Immature natural killer cell (primary cell): ENCODE data around the gene ABHD15. TPM values are rescaled to one million over a fixed set of nuclear protein-coding genes. Genes with fewer than 3 reads are reported as not detected.
"Not testable (repeated sequence)": the region's sequence is repeated elsewhere in the genome, so short reads cannot be mapped to it uniquely, and the experiment has no call there.

Experiments
- DNase-seq, 3 donors: peaks; one replicate each; pipeline ENCODE4 v3.0.0; 2022; ENCODE audit warnings: mixed read lengths in 1 of 3
- H3K27ac Mint-ChIP-seq, 6 donors: one replicate each; pipeline ENCODE4 v1.8.0; 2020; ENCODE audit warnings: mixed read lengths in 6 of 6, mild to moderate bottlenecking in 5 of 6, inconsistent platforms in 4 of 6, moderate library complexity in 3 of 6
- H3K27me3 Mint-ChIP-seq, 3 donors: one replicate each; pipeline ENCODE4 v1.8.0; 2020 to 2021; ENCODE audit warnings: low read depth in 3 of 3, mild to moderate bottlenecking in 3 of 3, mixed read lengths in 3 of 3, moderate library complexity in 3 of 3, inconsistent platforms in 1 of 3
- H3K36me3 Mint-ChIP-seq, 3 donors: one replicate each; pipeline ENCODE4 v1.8.0; 2020; ENCODE audit warnings: mixed read lengths in 3 of 3, inconsistent platforms in 2 of 3, mild to moderate bottlenecking in 2 of 3
- H3K4me1 Mint-ChIP-seq, 2 donors: one replicate each; pipeline ENCODE4 v1.8.0; 2020; ENCODE audit warnings: inconsistent platforms in 2 of 2, mild to moderate bottlenecking in 2 of 2, mixed read lengths in 2 of 2, moderate library complexity in 1 of 2
- H3K4me3 Mint-ChIP-seq, 5 donors: one replicate each; pipeline ENCODE4 v1.8.0; 2020; ENCODE audit warnings: mild to moderate bottlenecking in 5 of 5, mixed read lengths in 5 of 5, inconsistent platforms in 3 of 5, moderate library complexity in 3 of 5
- H3K9me3 Mint-ChIP-seq, 6 donors: one replicate each; pipeline ENCODE4 v1.8.0; 2020; ENCODE audit warnings: mild to moderate bottlenecking in 6 of 6, mixed read lengths in 6 of 6, inconsistent platforms in 4 of 6, moderate library complexity in 3 of 6
- polyA plus RNA-seq, 3 donors: library from polyadenylated mRNA; unstranded; fragments of 300-500 nt; fragmentation: Illumina TruSeq; gene quantifications; one replicate each; pipeline ENCODE4 v1.2.3, GENCODE V29; 2021

The ABHD15 gene
- polyA plus RNA-seq, 3 donors from 2014 or later: 31.6 to 36.7 (median 34.0) TPM

DNA sequence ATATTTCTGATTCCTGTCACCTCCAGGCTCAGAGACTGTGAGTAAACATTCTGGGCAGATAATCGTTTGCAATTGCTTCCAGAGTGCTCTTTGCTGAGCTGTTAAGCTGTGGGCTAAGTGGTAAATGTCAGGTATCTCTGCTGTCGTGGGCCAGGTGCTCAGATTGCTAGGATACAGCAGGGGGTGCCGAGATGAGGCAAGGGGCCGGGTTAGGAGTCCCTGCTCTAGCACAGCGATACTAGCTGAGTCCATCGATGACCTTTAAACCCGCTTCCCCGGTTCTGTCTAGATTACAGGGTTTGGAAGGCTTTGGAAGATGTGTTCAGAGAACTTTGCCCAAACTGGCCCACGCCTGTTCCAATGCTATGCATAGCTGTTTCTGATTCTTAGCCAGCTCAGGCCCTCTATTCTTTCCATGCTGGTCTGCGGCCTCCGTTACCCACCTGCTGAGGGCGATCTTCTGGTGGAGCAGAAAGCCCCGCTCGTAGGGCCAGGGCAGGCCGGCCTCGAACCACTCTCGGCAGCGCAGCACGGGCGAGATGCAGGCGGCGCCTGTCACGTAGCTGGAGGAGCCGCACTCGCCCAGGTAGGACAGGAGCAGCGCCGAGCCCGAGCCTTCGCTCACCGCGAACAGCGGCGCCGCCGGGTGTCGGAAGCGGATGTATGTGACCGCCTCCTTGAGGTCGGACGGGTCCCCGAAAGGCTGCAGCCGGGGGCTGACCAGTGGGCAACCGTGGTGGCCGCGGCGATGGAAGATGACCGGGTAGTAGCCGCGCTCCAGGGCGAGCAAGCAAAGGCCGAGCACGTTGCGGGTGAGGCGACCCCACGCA is 979 bp downstream of the ABHD15 start:
- Mint-ChIP-seq H3K9me3 (no peaks in the 10 kb centered on the region), H3K27ac (peak overlapping the region; percentile 89 to 95 (median 93)), H3K4me3 (peak overlapping the region; percentile 92 to 96 (median 94)), H3K4me1 (peaks cover 53 to 56% of the 10 kb centered on the region in 2 donors), H3K36me3 (peaks cover 6 to 9% (median 6%) of the 10 kb centered on the region in 3 donors), H3K27me3 (peaks cover 9 to 23% (median 20%) of the 10 kb centered on the region in 3 donors)
- peak; percentile 62 to 66 (median 66) for DNase-seq

DNA sequence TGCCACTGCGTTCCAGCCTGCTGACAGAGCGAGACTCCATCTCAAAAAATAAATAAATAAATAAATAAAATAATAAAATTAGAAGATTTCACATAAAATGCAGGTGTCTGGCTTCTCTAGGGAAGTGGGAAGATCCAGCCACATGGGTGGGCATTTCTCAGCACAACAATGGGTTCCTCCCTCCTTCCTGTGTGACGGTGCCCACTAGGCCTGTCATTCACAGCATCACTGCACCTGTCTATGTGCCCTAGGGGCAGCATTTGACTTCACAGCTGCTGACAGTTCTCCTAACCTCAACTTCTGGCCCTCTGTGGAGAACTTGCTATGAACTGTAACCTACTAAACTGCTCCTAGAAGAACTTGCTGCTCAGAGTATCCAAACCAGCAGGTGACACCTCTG is 3.0 kb downstream of the ABHD15 start:
- Mint-ChIP-seq H3K36me3 (peaks cover 9 to 12% (median 12%) of the 10 kb centered on the region in 3 donors), H3K4me1 (peaks cover 55 to 61% of the 10 kb centered on the region in 2 donors), H3K27me3 (peaks cover 4 to 23% (median 18%) of the 10 kb centered on the region in 3 donors), H3K27ac (peak overlapping the region; percentile 88 to 95 (median 89)), H3K9me3 (no peaks in the 10 kb centered on the region), H3K4me3 (peak overlapping the region; percentile 69 to 80 (median 72))
- DNase-seq: peak; percentile 44 to 54 (median 49)

GRCh38 chr17:29562615-29563014 is 4.2 kb downstream of the ABHD15 start:
- peaks cover 4 to 16% (median 13%) of the 10 kb centered on the region in 3 donors for H3K27me3 Mint-ChIP-seq
- peak overlapping the region; percentile 93 to 100 (median 98) for H3K27ac Mint-ChIP-seq
- H3K9me3 Mint-ChIP-seq: no peaks in the 10 kb centered on the region
- H3K36me3 Mint-ChIP-seq: peaks cover 9 to 12% (median 12%) of the 10 kb centered on the region in 3 donors
- peaks cover 62 to 70% of the 10 kb centered on the region in 2 donors for H3K4me1 Mint-ChIP-seq
- peak overlapping the region; percentile 82 to 88 (median 84) for H3K4me3 Mint-ChIP-seq
- no peak for DNase-seq

GRCh38 chr17:29561554-29562517 is 5.0 kb downstream of the ABHD15 start:
- Mint-ChIP-seq H3K27ac (peak overlapping the region; percentile 93 to 100 (median 98)), H3K36me3 (peaks cover 9 to 12% (median 12%) of the 10 kb centered on the region in 3 donors), H3K4me3 (peak overlapping the region; percentile 82 to 88 (median 84)), H3K4me1 (peaks cover 70 to 77% of the 10 kb centered on the region in 2 donors), H3K9me3 (no peaks in the 10 kb centered on the region), H3K27me3 (peaks cover 4 to 16% (median 11%) of the 10 kb centered on the region in 3 donors)
- peak; percentile 75 to 78 (median 78) for DNase-seq

GRCh38 chr17:29560316-29560715 is 6.5 kb downstream of the ABHD15 start:
- peaks cover 68 to 80% of the 10 kb centered on the region in 2 donors for H3K4me1 Mint-ChIP-seq
- peaks cover 9 to 12% (median 12%) of the 10 kb centered on the region in 3 donors for H3K36me3 Mint-ChIP-seq
- no peaks in the 10 kb centered on the region for H3K9me3 Mint-ChIP-seq
- H3K4me3 Mint-ChIP-seq: peak overlapping the region in 2 of 5 donors; percentile 35 to 38
- peaks cover 1 to 13% (median 4%) of the 10 kb centered on the region in 3 donors for H3K27me3 Mint-ChIP-seq
- no peak for DNase-seq
- peak overlapping the region; percentile 68 to 98 (median 86) for H3K27ac Mint-ChIP-seq

GRCh38 chr17:29559640-29560039 is 7.2 kb downstream of the ABHD15 start:
- Mint-ChIP-seq H3K27ac (peak overlapping the region; percentile 45 to 98 (median 74)), H3K27me3 (peaks cover 1 to 13% (median 4%) of the 10 kb centered on the region in 3 donors), H3K9me3 (no peaks in the 10 kb centered on the region), H3K4me3 (no peak overlapping the region), H3K36me3 (peaks cover 9 to 12% (median 12%) of the 10 kb centered on the region in 3 donors), H3K4me1 (peaks cover 63 to 79% of the 10 kb centered on the region in 2 donors)
- DNase-seq: no peak

DNA sequence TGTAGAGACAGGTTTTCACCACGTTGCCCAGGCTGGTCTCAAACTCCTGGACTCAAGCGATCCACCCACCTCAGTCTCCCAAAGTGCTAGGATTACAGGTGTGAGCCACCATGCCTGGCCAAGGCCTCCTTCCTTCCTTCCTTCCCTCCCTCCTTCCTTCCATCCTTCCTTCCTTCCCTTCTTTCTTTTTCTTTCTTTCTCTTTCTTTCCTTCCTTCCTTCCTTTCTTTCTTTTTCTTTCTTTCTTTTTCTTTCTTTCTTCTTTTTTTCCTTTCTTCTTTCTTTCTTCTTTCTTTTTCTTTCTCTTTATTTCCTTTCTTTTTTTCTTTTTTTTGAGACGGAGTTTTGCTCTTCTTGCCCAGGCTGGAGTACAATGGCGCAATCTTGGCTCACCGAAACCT is 8.7 kb downstream of the ABHD15 start:
- Mint-ChIP-seq H3K4me1 (peaks cover 53 to 68% of the 10 kb centered on the region in 2 donors), H3K4me3 (peak overlapping the region in 1 of 5 donors; percentile 42), H3K36me3 (peaks cover 8 to 12% (median 9%) of the 10 kb centered on the region in 3 donors), H3K27ac (peak overlapping the region; percentile 42 to 93 (median 72))
- not testable (repeated sequence) for H3K9me3 Mint-ChIP-seq, H3K27me3 Mint-ChIP-seq, DNase-seq

DNA sequence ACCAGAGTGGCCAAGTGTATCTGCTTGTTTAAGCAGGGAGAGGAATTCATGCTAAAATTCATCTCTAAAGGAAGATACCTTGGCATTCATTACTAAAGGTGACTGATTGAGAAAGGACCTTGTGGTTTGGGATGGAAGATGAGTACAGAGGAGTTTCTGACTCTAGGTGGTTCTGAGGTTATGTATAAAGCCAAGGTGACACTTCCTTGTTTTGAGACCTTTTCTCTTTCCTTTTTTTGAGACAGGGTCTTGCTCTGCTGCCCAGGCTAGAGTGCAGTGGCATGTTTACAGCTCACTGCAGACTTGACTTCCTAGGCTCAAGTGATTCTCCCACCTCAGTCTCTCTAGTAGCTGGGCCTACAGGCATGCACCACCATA is 9.1 kb downstream of the ABHD15 start:
- Mint-ChIP-seq H3K36me3 (peaks cover 8 to 12% (median 9%) of the 10 kb centered on the region in 3 donors), H3K27me3 (peaks cover 0 to 6% (median 2%) of the 10 kb centered on the region in 3 donors), H3K4me3 (peak overlapping the region in 3 of 5 donors; percentile 2 to 42 (median 19)), H3K27ac (peak overlapping the region; percentile 42 to 82 (median 60)), H3K4me1 (peaks cover 49 to 64% of the 10 kb centered on the region in 2 donors), H3K9me3 (no peaks in the 10 kb centered on the region)
- no peak for DNase-seq

- Mint-ChIP-seq H3K4me3 (peak overlapping the region in 3 of 5 donors; percentile 1 to 19 (median 18)), H3K27me3 (peaks cover 0 to 5% (median 2%) of the 10 kb centered on the region in 3 donors), H3K36me3 (peaks cover 7 to 12% (median 9%) of the 10 kb centered on the region in 3 donors), H3K4me1 (peaks cover 46 to 59% of the 10 kb centered on the region in 2 donors), H3K9me3 (no peaks in the 10 kb centered on the region), H3K27ac (peak overlapping the region; percentile 42 to 82 (median 60))
- DNase-seq: no peak
Observed at GRCh38 chr17:29557085-29557738, 9.6 kb downstream of the ABHD15 start.

GRCh38 chr17:29555840-29556239 is 11.0 kb downstream of the ABHD15 start:
- Mint-ChIP-seq H3K27me3 (no peaks in the 10 kb centered on the region), H3K9me3 (no peaks in the 10 kb centered on the region), H3K27ac (peak overlapping the region in 1 of 6 donors; percentile 48), H3K4me3 (no peak overlapping the region), H3K4me1 (peaks cover 33 to 45% of the 10 kb centered on the region in 2 donors), H3K36me3 (peaks cover 3 to 6% (median 3%) of the 10 kb centered on the region in 3 donors)
- no peak for DNase-seq

GRCh38 chr17:29549177-29549923 is 17.5 kb downstream of the ABHD15 start:
- DNase-seq: peak; percentile 32 to 42 (median 36)
- Mint-ChIP-seq H3K27me3 (no peaks in the 10 kb centered on the region), H3K4me1 (peaks cover 16 to 27% of the 10 kb centered on the region in 2 donors), H3K4me3 (no peak overlapping the region), H3K9me3 (no peaks in the 10 kb centered on the region), H3K27ac (peak overlapping the region; percentile 17 to 64 (median 42)), H3K36me3 (peaks cover 0 to 10% (median 2%) of the 10 kb centered on the region in 3 donors)

DNA sequence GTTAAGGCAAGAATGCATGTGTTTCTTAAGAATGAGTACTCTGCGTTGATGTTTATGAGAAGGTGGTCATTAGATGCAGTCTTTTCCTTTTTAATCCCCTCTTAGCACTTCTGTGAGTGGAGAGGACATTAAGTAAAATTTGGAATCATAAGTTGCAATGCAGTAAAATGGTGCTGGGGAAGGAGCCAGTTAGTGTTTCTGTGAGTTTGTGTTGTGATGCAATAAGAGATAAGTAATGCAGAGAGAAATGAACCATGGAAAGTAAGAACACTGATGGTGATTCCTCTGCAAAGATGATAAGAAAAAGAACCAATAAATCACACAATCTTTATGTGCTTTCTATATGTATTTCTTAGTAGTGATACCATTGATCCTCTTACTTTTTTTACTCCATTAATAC is 20.0 kb downstream of the ABHD15 start:
- Mint-ChIP-seq H3K36me3 (peaks cover 7 to 29% (median 13%) of the 10 kb centered on the region in 3 donors), H3K4me3 (no peak overlapping the region), H3K4me1 (peaks cover 14 to 27% of the 10 kb centered on the region in 2 donors), H3K27me3 (peaks cover 0 to 5% (median 0%) of the 10 kb centered on the region in 3 donors), H3K9me3 (no peaks in the 10 kb centered on the region), H3K27ac (peak overlapping the region in 4 of 6 donors; percentile 12 to 74 (median 56))
- no peak for DNase-seq
